Psoas muscle (tissue), 8 donors: ENCODE measurements around the gene TSSK6. TPM values are rescaled to one million over a fixed set of nuclear protein-coding genes. Genes with fewer than 3 reads are reported as not detected.

Source experiments
- ATAC-seq, 4 donors: fragments of 200-7000 bp; cut with Tn5 transposase; one replicate each; pipeline ENCODE4 v1.9.1; 2020; ENCODE audit warnings: moderate library complexity in 3 of 4, mild to moderate bottlenecking in 2 of 4
- DNase-seq, 2 donors: peaks; one replicate each; pipeline ENCODE4 v3.0.0-alpha.2; 2020
- H3K27ac ChIP-seq: fragments of 200-600 bp; one replicate; pipeline ENCODE4 v1.8.0; 2022
- H3K27me3 ChIP-seq, 3 donors: fragments of 200-600 bp in 1 of 3; one replicate each; pipeline versions ENCODE4 v1.6.1 to v1.8.0; 2013 to 2022; ENCODE audit warnings: low read length in 2 of 3, mild to moderate bottlenecking in 2 of 3, moderate library complexity in 1 of 3; ENCODE audit not compliant: insufficient read depth in 3 of 3
- H3K36me3 ChIP-seq, 2 donors: fragments of 200-600 bp in 1 of 2; one replicate each; pipeline versions ENCODE4 v1.6.1 to v1.8.0; 2013 to 2022; ENCODE audit warnings: low read depth in 1 of 2, mild to moderate bottlenecking in 1 of 2, moderate library complexity in 1 of 2; ENCODE audit not compliant: insufficient read depth in 1 of 2
- H3K4me1 ChIP-seq: fragments of 200-600 bp; one replicate; pipeline ENCODE4 v1.8.0; 2022
- H3K4me3 ChIP-seq: fragments of 200-600 bp; one replicate; pipeline ENCODE4 v1.8.0; 2022; ENCODE audit warnings: mild to moderate bottlenecking
- H3K9me3 ChIP-seq: fragments of 200-600 bp; one replicate; pipeline ENCODE4 v1.8.0; 2022
- WGBS, 3 donors: extraction: QIAGEN DNeasy Blood & Tissue Kit; methylation state at CpG; one replicate each; pipeline versions ENCODE4 v1.1.6 to v1.1.7; 2013; 5-methylcytosine and 5-hydroxymethylcytosine counted together
- intact Hi-C, 2 donors: fragments of 100-400 bp; cut with DNase I; formaldehyde crosslinking; loops; one replicate each; pipeline versions ENCODE4 v1.11.0 to v1.14.2; 2022
- polyA plus RNA-seq, 3 donors: library from polyadenylated mRNA; stranded (reverse); fragments of 200-250 nt; gene quantifications; one replicate each; pipeline ENCODE4 v1.2.3, GENCODE V29; 2013
- total RNA-seq, 4 donors: library from RNA; stranded (reverse); fragmentation: NEBNext Ultra II Directional in 2 of 4; extraction: Animal tissue kit (Norgen Biotek cat#: 25700) in 2 of 4; gene quantifications; one replicate each; pipeline versions ENCODE4 v1.2.1 to v1.2.4, GENCODE V29; 2021 to 2023
- TF ChIP-seq, protein P1 (sequence below): fragments of 200-600 bp; IDR thresholded peaks from one replicate; pipeline ENCODE4 v1.8.0; 2022; ENCODE audit warnings: antibody characterized with exemption
- donor health status: healthy with polysubstance abuse.
- donor health status: DM: no; HTN: no; CAD: no; lungs with moderate emphysema.
- donor health status: Bipolar disorder and iron deficiency.
- donor health status: healthy.
- donor health status: DM: yes; HTN: yes; CAD: no.
- donor health status: DM: no; HTN: no; CAD: no.
- donor health status: DM: no; HTN: no; CAD: no.
- donor health status: DM: yes; HTN: yes; CAD: no.

The TSSK6 gene
- total and polyA plus RNA-seq, 7 donors: 0.37 to 3.2 (median 0.99) TPM; not detected in 1

- H3K4me3 ChIP-seq: no peak overlapping the region
- ATAC-seq: no peak
- intact Hi-C loops: no loop called here
- TF ChIP-seq, protein P1, sequence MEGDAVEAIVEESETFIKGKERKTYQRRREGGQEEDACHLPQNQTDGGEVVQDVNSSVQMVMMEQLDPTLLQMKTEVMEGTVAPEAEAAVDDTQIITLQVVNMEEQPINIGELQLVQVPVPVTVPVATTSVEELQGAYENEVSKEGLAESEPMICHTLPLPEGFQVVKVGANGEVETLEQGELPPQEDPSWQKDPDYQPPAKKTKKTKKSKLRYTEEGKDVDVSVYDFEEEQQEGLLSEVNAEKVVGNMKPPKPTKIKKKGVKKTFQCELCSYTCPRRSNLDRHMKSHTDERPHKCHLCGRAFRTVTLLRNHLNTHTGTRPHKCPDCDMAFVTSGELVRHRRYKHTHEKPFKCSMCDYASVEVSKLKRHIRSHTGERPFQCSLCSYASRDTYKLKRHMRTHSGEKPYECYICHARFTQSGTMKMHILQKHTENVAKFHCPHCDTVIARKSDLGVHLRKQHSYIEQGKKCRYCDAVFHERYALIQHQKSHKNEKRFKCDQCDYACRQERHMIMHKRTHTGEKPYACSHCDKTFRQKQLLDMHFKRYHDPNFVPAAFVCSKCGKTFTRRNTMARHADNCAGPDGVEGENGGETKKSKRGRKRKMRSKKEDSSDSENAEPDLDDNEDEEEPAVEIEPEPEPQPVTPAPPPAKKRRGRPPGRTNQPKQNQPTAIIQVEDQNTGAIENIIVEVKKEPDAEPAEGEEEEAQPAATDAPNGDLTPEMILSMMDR: no peak
- H3K36me3 ChIP-seq: no peaks in the 10 kb centered on the region
- H3K27me3 ChIP-seq: peaks cover 0 to 21% (median 6%) of the 10 kb centered on the region in 3 donors
- H3K9me3 ChIP-seq: no peaks in the 10 kb centered on the region
- no peaks in the 10 kb centered on the region for H3K4me1 ChIP-seq
- 88 to 95% (median 88%) methylated on average over 10 of the region's 10 CpGs for WGBS, 3 donors
- H3K27ac ChIP-seq: no peak overlapping the region
- no peak for DNase-seq
Observed at GRCh38 chr19:19553670-19554069, 38.3 kb upstream of the TSSK6 start.

DNA sequence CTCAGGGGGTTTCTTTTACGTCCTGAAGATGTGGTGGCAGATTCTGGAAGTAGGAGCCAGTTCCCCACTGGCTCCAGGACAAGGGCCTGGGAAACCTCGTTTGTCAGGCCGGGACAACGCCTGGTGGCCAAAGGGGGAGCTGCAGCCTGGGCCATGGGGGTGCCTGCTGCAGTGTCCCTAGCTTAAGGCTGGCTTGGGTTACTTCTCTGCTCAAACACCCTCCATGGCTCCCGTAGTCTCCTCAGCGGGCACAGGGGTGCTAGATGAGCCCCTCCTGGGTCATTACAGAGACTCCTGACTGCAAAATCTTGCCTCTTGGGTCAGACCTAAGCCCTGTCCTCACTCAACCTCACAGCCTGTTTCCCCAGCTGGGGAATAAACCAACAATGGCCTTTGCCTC is 37.5 kb upstream of the TSSK6 start:
- ATAC-seq (no peak), DNase-seq (no peak)
- Histone ChIP-seq H3K4me1 (no peaks in the 10 kb centered on the region), H3K27ac (no peak overlapping the region), H3K36me3 (no peaks in the 10 kb centered on the region), H3K9me3 (no peaks in the 10 kb centered on the region), H3K4me3 (no peak overlapping the region), H3K27me3 (peaks cover 0 to 28% (median 6%) of the 10 kb centered on the region in 3 donors)
- TF ChIP-seq, protein P1: peak; percentile 11
- intact Hi-C loops: no loop called here
- WGBS, 3 donors: 48 to 65% (median 56%) methylated on average over 6 of the region's 6 CpGs

DNA sequence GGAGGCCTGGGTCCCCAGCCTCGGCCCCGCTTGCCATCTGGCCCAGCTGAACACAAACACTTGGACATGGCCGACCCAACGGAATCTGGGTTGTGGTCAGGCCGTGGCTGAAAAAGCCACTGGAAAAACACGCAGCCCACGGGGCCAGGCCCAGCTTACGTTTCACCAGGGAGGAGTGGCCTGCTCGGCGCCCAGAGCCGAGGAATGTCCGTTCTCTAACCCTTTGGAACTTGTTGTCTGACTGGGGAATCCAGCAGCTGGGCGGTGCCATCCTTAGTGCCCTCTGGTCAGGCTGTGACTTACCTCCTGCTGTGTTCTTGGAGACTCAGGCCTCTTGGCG is 36.5 kb upstream of the TSSK6 start:
- peak in 1 of 4 donors; percentile 18 for ATAC-seq
- Histone ChIP-seq H3K9me3 (no peaks in the 10 kb centered on the region), H3K27me3 (peaks cover 0 to 33% (median 9%) of the 10 kb centered on the region in 3 donors), H3K36me3 (no peaks in the 10 kb centered on the region), H3K4me1 (no peaks in the 10 kb centered on the region), H3K4me3 (no peak overlapping the region), H3K27ac (no peak overlapping the region)
- WGBS, 3 donors: 30 to 34% (median 32%) methylated on average over 11 to 14 of the region's 14 CpGs
- TF ChIP-seq, protein P1: no peak
- intact Hi-C loops: no loop called here
- DNase-seq: no peak

DNA sequence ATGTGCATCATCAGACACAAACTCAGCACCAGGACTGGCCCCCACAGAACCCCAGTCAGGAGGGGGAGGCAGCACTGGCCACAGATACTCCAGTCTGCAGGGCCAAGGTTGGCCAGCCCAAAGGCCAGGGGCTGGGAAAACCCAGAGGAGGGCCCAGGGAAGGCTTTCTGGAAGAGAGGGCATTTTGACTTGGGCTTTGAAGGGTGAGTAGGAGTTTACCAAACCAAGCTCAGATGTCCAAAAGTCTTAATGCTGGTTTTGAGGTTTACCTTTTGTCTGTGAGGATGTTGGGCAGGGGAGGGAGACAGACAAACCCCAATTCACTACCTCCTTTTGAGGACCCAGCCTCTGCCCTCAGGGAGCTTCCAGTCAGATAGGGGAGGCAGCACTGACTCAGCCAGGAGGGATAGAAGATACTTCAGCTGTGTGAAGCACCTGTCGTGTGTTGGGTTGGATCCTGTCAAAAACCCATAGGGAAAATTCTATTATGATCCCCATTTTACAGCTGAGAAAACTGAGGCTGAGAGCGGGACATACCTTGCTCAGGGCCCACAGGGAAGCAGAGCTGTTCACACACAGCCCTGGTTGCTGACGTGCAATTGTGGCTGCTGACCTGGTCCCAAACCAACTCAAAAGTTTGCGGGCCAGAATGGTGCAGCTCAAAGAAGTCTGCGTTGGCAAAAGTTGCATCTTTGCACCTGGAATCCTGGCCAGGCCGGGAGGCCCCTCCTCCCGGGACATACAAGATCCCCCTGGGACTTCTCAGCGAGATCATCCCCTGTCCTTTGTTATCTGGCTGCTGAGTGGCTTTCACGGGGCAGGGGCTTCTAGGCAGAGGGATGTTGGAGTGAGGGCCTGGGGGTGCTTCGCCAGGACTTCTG is 35.9 kb upstream of the TSSK6 start:
- no peak for DNase-seq
- 59 to 69% (median 61%) methylated on average over 10 of the region's 10 CpGs for WGBS, 3 donors
- Histone ChIP-seq H3K36me3 (no peaks in the 10 kb centered on the region), H3K4me1 (no peaks in the 10 kb centered on the region), H3K9me3 (no peaks in the 10 kb centered on the region), H3K27me3 (peaks cover 0 to 39% (median 9%) of the 10 kb centered on the region in 3 donors), H3K4me3 (no peak overlapping the region), H3K27ac (no peak overlapping the region)
- intact Hi-C loops: no loop called here
- no peak for ATAC-seq
- TF ChIP-seq, protein P1: no peak
